ENCODE data around the gene PLCG2. TPM values are rescaled to one million over a fixed set of nuclear protein-coding genes. Genes with fewer than 3 reads are reported as not detected.

PLCG2 gene
- total RNA-seq, 1 experiment from 2014 or later, result 14.4 TPM

DNA sequence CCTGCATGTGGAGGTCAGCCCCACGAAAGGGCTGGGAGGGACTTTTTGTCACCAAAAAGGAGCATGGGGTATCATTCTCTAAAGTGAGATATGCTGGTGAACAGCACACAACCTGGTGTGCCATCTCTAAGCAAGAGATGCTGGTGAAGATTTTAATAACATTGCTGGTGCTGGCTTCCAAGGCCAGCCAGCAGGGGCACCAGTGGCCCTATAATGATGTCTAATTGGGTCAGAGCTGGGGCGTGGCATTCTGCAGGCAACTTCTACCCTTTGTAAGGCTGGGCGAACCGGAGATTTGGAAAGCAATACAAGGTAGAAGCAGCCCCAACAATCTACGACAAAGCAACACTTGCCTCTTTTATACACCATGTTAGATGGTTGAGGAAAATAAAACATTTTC lies 215.4 kb downstream of the PLCG2 start:
- ChIA-PET CTCF (interaction anchor here (0.6 kb wide), 1 partner anchor 67 kb away, joined by 3 read pairs; no protein-coding TSS in a partner anchor), POLR2A (no interaction called here)
- intact Hi-C loops (cut with micrococcal nuclease; ENCODE audit: unreplicated experiment), result no loop called here
- no peak overlapping the region for H3K4me3 ChIP-seq (ENCODE audit: low read depth, low read length)
- H3K4me3 Mint-ChIP-seq (ENCODE audit: unreplicated experiment), result no peak overlapping the region
- peaks cover 36% of the 10 kb centered on the region for H3K4me1 ChIP-seq
- TF ChIP-seq, protein P1, sequence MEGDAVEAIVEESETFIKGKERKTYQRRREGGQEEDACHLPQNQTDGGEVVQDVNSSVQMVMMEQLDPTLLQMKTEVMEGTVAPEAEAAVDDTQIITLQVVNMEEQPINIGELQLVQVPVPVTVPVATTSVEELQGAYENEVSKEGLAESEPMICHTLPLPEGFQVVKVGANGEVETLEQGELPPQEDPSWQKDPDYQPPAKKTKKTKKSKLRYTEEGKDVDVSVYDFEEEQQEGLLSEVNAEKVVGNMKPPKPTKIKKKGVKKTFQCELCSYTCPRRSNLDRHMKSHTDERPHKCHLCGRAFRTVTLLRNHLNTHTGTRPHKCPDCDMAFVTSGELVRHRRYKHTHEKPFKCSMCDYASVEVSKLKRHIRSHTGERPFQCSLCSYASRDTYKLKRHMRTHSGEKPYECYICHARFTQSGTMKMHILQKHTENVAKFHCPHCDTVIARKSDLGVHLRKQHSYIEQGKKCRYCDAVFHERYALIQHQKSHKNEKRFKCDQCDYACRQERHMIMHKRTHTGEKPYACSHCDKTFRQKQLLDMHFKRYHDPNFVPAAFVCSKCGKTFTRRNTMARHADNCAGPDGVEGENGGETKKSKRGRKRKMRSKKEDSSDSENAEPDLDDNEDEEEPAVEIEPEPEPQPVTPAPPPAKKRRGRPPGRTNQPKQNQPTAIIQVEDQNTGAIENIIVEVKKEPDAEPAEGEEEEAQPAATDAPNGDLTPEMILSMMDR (IDR thresholded peaks at IDR 0.05; ENCODE audit: insufficient read depth in 1 of 2, low read depth in 1 of 2, low read length in 1 of 2, severe bottlenecking in 1 of 2, unreplicated experiment in 1 of 2), result peak; percentile 28 to 32
- H3K9me3 Mint-ChIP-seq (ENCODE audit: unreplicated experiment), result no peaks in the 10 kb centered on the region
- no peaks in the 10 kb centered on the region for H3K36me3 ChIP-seq (ENCODE audit: control insufficient read depth, insufficient read depth, low read length)
- H3K27ac Mint-ChIP-seq (ENCODE audit: unreplicated experiment), result no peak overlapping the region
- H3K27me3 ChIP-seq (replicated peaks; ENCODE audit: control insufficient read depth, insufficient read depth, low read length), result no peaks in the 10 kb centered on the region
- DNase-seq, result no peak
- no peaks in the 10 kb centered on the region for H3K27me3 Mint-ChIP-seq (ENCODE audit: insufficient read depth, unreplicated experiment)
- BruUV-seq (replicated peaks), result no TSS peak
- peaks cover 30% of the 10 kb centered on the region for H3K4me1 Mint-ChIP-seq (ENCODE audit: low read depth, unreplicated experiment)
- H3K36me3 Mint-ChIP-seq (ENCODE audit: insufficient read depth, unreplicated experiment), result no peaks in the 10 kb centered on the region
- no peaks in the 10 kb centered on the region for H3K9me3 ChIP-seq

DNA sequence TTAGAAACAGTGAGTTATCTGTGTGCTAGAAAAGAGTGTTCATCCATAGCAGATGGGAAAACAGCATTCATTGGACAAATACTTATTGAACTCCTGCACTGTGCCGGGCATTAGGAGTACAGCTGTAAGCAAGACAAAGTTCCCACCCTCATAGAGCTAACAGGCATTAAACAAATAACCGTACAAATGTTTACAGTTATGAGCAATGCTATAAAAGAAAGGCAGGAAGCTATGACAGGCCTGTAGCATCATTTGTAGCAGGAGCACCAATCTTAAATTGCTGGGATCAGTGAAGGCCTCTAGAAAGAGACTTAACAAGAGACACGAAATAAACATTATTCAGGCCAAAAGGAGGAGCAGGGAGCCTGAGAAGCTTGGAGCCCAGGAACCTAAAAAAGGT lies 216.6 kb downstream of the PLCG2 start:
- Mint-ChIP-seq H3K27me3 (ENCODE audit: insufficient read depth, unreplicated experiment) (no peaks in the 10 kb centered on the region), H3K4me1 (ENCODE audit: low read depth, unreplicated experiment) (peaks cover 23% of the 10 kb centered on the region), H3K36me3 (ENCODE audit: insufficient read depth, unreplicated experiment) (no peaks in the 10 kb centered on the region), H3K27ac (ENCODE audit: unreplicated experiment) (no peak overlapping the region), H3K4me3 (ENCODE audit: unreplicated experiment) (no peak overlapping the region), H3K9me3 (ENCODE audit: unreplicated experiment) (no peaks in the 10 kb centered on the region)
- DNase-seq, result no peak
- CTCF ChIA-PET, result no interaction called here
- no TSS peak for BruUV-seq (replicated peaks)
- H3K27me3 ChIP-seq (replicated peaks; ENCODE audit: control insufficient read depth, insufficient read depth, low read length), result no peaks in the 10 kb centered on the region
- TF ChIP-seq, protein P1 (IDR thresholded peaks at IDR 0.05; ENCODE audit: insufficient read depth in 1 of 2, low read depth in 1 of 2, low read length in 1 of 2, severe bottlenecking in 1 of 2, unreplicated experiment in 1 of 2), result no peak
- H3K36me3 ChIP-seq (ENCODE audit: control insufficient read depth, insufficient read depth, low read length), result no peaks in the 10 kb centered on the region
- H3K4me3 ChIP-seq (ENCODE audit: low read depth, low read length), result no peak overlapping the region
- POLR2A ChIA-PET, result no interaction called here
- no peaks in the 10 kb centered on the region for H3K9me3 ChIP-seq
- peaks cover 29% of the 10 kb centered on the region for H3K4me1 ChIP-seq
- intact Hi-C loops (cut with micrococcal nuclease; ENCODE audit: unreplicated experiment), result no loop called here

DNA sequence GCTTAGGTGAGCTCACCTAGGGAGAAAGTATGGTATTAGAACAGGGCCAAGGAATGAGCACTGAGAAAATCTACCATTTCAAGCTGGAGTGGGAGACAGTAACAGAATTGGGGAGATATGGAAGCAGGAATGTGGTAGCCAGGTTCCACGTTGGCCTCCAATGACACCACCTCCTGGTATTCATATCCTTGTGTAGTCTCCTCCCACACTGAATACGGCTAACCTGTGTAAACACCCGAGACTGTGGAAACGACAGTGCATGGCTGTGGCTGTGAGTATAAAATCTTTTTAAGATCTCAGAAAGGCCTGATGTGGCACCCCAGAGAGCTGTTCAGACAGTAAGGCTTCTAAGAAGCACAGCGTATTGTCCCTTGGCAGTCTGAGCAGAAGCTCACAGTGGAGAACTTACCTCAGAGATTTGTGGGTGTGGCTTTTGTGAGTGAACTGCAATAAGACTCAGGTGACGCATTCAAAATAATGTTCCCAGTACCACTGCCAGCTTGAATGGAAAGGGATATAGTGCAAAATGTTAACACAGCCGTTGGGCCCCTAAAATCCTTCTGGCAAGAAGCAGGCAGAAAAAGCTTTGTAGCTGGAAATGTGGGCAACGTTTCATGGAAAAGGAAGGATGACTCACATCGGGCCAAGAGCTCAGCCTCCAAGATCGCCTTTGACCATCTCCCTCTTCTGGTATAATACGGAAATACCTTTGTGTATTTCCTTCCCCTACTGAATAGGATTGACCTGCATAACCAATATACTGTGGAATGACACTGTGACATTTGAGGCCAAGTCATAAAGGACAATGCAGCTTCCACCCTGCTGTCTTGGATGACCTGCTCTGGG lies 217.8 kb downstream of the PLCG2 start:
- intact Hi-C loops (cut with micrococcal nuclease; ENCODE audit: unreplicated experiment), result loop anchor here (1.0 kb wide), 2 partner anchors 56 to 107 kb away; no protein-coding TSS in a partner anchor

More for the DNA sequence above, 217.8 kb downstream of the PLCG2 start:
- Mint-ChIP-seq H3K27ac (ENCODE audit: unreplicated experiment) (no peak overlapping the region), H3K4me3 (ENCODE audit: unreplicated experiment) (no peak overlapping the region), H3K4me1 (ENCODE audit: low read depth, unreplicated experiment) (peaks cover 17% of the 10 kb centered on the region), H3K9me3 (ENCODE audit: unreplicated experiment) (no peaks in the 10 kb centered on the region), H3K36me3 (ENCODE audit: insufficient read depth, unreplicated experiment) (no peaks in the 10 kb centered on the region), H3K27me3 (ENCODE audit: insufficient read depth, unreplicated experiment) (no peaks in the 10 kb centered on the region)
- no TSS peak for BruUV-seq (replicated peaks)
- Histone ChIP-seq H3K36me3 (ENCODE audit: control insufficient read depth, insufficient read depth, low read length) (no peaks in the 10 kb centered on the region), H3K9me3 (no peaks in the 10 kb centered on the region), H3K4me3 (ENCODE audit: low read depth, low read length) (no peak overlapping the region), H3K27me3 (replicated peaks; ENCODE audit: control insufficient read depth, insufficient read depth, low read length) (no peaks in the 10 kb centered on the region), H3K4me1 (peaks cover 21% of the 10 kb centered on the region)
- ChIA-PET POLR2A (no interaction called here), CTCF (interaction anchor here (0.5 to 1.5 kb wide), 10 partner anchors 17 to 459 kb away, joined by 3 to 12 read pairs (median 3); no protein-coding TSS in a partner anchor)
- TF ChIP-seq, protein P1 (IDR thresholded peaks at IDR 0.05; ENCODE audit: insufficient read depth in 1 of 2, low read depth in 1 of 2, low read length in 1 of 2, severe bottlenecking in 1 of 2, unreplicated experiment in 1 of 2), result peak; percentile 32 to 49
- peak in 1 of 2 experiments; percentile 36 for DNase-seq

Measured in Caco-2 (cell line).